Prostate gland (tissue), 2 donors: ENCODE measurements around the gene MARCHF6.

Source experiments
- CTCF ChIP-seq, 4 experiments: fragments of 200-600 bp in 2 of 4; fragments of 450-650 bp in 2 of 4; sonication (generic) in 2 of 4; IDR thresholded peaks; 1 replicate in 3 of 4; 2 replicates in 1 of 4; pipeline ENCODE4 v1.5.1; 2016 to 2019; ENCODE audit warnings: antibody characterized with exemption in 4 of 4, mild to moderate bottlenecking in 2 of 4, moderate library complexity in 2 of 4
- POLR2AphosphoS5 ChIP-seq: sonication (generic); formaldehyde crosslinking; IDR thresholded peaks from one replicate; pipeline ENCODE4 v1.6.1; 2017; ENCODE audit warnings: antibody characterized with exemption

- TF ChIP-seq CTCF (IDR thresholded peaks at IDR 0.05) = no peak
- no peak for TF ChIP-seq POLR2AphosphoS5
Measured at GRCh38 chr5:10334831-10335230, 18.7 kb upstream of the MARCHF6 start.
